Colonic mucosa (tissue), 4 donors: Measurements from ENCODE around the gene ADAMTS1. TPM values are rescaled to one million over a fixed set of nuclear protein-coding genes. Genes with fewer than 3 reads are reported as not detected.

Experiments
- DNase-seq: peaks from one replicate; pipeline ENCODE4 v3.0.0-alpha.2; 2020
- H3K27ac ChIP-seq: fragments of 200-600 bp; one replicate; pipeline ENCODE4 v1.8.0; 2021
- H3K27me3 ChIP-seq: fragments of 200-600 bp; one replicate; pipeline ENCODE4 v1.8.0; 2021
- H3K36me3 ChIP-seq: fragments of 200-600 bp; one replicate; pipeline ENCODE4 v1.8.0; 2021
- H3K4me1 ChIP-seq: fragments of 200-600 bp; one replicate; pipeline ENCODE4 v1.8.0; 2021; ENCODE audit warnings: mild to moderate bottlenecking
- H3K4me3 ChIP-seq: fragments of 200-600 bp; one replicate; pipeline ENCODE4 v1.8.0; 2021
- H3K9ac ChIP-seq, 2 donors: one replicate each; pipeline ENCODE4 v1.7.0; 2013; ENCODE audit warnings: control low read depth in 2 of 2, low read depth in 2 of 2, low read length in 2 of 2
- H3K9me3 ChIP-seq: fragments of 200-600 bp; one replicate; pipeline ENCODE4 v1.8.0; 2021
- intact Hi-C: fragments of 100-400 bp; cut with DNase I; formaldehyde crosslinking; loops from one replicate; pipeline ENCODE4 v1.14.1; 2022
- total RNA-seq, 2 donors: library from RNA; stranded (reverse); fragmentation: NEBNext Ultra II Directional in 1 of 2; extraction: Animal tissue kit (Norgen Biotek cat#: 25700) in 1 of 2; gene quantifications; one replicate each; pipeline ENCODE4 v1.2.1, GENCODE V29; 2021
- TF ChIP-seq, protein P1 (sequence below): fragments of 200-600 bp; IDR thresholded peaks from one replicate; pipeline ENCODE4 v1.8.0; 2022; ENCODE audit warnings: antibody characterized with exemption, mild to moderate bottlenecking
- donor health status: healthy.
- donor health status: DM: no; HTN: no; CAD: no.
- donor health status: DM: no; HTN: no; CAD: no.

Gene ADAMTS1
- total RNA-seq, 2 donors from 2014 or later = 12.5 to 26.8 TPM

DNA sequence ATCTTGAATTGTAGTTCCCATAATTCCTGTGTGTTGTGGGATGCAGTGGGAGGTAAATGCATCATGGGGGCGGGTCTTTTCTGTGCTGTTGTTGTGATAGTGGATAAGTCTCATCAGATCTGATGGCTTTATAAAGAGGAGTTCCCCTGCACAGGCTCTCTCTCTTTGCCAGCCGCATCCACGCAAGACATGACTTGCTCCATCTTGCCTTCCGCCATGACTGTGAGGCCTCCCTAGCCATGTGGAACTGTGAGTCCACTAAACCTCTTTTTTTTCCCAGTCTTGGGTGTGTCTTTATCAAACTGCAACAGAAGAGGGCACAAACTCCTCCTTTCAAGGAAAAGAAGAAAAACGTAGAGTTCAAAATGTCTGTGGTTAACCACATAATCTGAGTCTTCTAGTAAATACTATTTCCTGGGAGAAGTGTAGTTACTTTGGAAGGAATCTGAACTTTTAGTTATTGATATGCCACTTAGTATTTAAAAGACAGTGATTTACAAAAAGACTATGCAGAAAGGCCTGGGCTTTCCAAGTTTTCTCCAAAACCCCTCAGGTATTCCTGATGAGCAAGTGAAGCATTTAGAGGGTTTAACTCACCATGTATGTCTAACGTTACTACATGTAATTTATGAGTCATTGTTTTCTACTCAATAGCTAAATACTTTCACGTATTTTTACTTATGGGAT, 10.0 kb downstream of the ADAMTS1 start:
- Histone ChIP-seq H3K27me3 (no peaks in the 10 kb centered on the region), H3K4me1 (no peaks in the 10 kb centered on the region), H3K9ac (no peak overlapping the region), H3K4me3 (no peak overlapping the region), H3K9me3 (no peaks in the 10 kb centered on the region), H3K27ac (no peak overlapping the region), H3K36me3 (no peaks in the 10 kb centered on the region)
- DNase-seq = no peak
- TF ChIP-seq, protein P1, sequence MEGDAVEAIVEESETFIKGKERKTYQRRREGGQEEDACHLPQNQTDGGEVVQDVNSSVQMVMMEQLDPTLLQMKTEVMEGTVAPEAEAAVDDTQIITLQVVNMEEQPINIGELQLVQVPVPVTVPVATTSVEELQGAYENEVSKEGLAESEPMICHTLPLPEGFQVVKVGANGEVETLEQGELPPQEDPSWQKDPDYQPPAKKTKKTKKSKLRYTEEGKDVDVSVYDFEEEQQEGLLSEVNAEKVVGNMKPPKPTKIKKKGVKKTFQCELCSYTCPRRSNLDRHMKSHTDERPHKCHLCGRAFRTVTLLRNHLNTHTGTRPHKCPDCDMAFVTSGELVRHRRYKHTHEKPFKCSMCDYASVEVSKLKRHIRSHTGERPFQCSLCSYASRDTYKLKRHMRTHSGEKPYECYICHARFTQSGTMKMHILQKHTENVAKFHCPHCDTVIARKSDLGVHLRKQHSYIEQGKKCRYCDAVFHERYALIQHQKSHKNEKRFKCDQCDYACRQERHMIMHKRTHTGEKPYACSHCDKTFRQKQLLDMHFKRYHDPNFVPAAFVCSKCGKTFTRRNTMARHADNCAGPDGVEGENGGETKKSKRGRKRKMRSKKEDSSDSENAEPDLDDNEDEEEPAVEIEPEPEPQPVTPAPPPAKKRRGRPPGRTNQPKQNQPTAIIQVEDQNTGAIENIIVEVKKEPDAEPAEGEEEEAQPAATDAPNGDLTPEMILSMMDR = no peak
- intact Hi-C loops = no loop called here

DNA sequence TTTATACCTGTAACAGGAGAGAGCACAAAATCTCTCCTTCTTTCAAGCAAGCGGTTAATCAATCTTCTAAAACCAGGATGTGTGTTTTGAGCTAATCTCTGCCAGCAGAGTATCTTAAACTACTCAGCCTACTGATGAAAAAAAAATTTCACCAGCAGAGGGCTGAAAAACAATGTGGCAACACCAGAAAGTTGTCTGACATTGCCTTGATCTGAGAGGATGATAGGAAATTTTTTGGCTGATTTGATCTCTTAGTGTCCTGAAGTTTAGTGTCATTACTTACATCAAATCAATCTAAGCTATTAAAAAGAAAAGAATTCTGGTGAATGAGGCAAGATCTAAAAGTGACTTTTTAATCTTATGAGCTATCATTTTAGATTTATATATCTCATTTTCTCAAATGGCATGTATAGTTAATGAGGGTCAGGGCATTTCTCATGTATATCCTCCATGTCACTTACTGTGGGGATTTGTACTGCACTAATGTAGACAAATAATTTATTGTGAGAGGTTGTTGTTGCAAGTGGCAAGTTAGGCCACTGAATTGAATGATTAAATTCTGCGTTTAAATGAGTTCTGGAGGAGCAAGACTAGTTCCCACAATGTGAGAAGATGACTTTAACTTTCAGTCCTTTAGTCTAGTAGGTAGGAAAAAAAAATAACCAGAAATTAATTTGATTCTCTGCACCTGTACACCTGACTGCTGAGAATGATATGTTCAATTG, 10.9 kb downstream of the ADAMTS1 start:
- DNase-seq = no peak
- Histone ChIP-seq H3K27ac (no peak overlapping the region), H3K9me3 (no peaks in the 10 kb centered on the region), H3K9ac (no peak overlapping the region), H3K4me3 (no peak overlapping the region), H3K27me3 (no peaks in the 10 kb centered on the region), H3K36me3 (no peaks in the 10 kb centered on the region), H3K4me1 (no peaks in the 10 kb centered on the region)
- intact Hi-C loops = no loop called here
- TF ChIP-seq, protein P1 = no peak

DNA sequence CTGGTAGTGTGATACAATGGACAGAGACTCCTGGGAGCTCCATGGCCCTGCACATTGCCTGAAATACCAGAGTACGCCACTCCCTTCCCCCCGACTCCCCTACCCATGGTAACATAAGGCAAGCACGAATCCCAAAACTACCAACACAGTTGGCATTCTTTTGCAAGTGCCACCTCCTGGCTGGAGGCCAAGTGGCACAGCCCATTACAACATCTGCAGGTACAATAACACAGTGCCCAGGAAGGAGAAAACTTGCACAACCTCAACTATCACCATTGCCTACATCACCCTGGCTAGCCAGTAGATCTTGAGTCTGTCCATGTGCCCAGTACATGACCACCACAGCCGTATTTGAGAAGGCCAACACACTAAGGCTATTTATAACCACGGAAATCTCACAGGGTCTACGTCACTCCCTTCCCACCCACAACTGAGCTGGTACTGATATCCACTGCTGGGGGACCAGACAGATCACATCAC, 11.7 kb downstream of the ADAMTS1 start:
- H3K9me3 ChIP-seq = no peaks in the 10 kb centered on the region
- intact Hi-C loops = no loop called here
- TF ChIP-seq, protein P1 = no peak
- H3K4me3 ChIP-seq = no peak overlapping the region
- H3K36me3 ChIP-seq = no peaks in the 10 kb centered on the region
- H3K27me3 ChIP-seq = no peaks in the 10 kb centered on the region
- DNase-seq = no peak
- H3K27ac ChIP-seq = no peak overlapping the region
- H3K9ac ChIP-seq = peak overlapping the region in 1 of 2 donors; percentile 19
- H3K4me1 ChIP-seq = no peaks in the 10 kb centered on the region

DNA sequence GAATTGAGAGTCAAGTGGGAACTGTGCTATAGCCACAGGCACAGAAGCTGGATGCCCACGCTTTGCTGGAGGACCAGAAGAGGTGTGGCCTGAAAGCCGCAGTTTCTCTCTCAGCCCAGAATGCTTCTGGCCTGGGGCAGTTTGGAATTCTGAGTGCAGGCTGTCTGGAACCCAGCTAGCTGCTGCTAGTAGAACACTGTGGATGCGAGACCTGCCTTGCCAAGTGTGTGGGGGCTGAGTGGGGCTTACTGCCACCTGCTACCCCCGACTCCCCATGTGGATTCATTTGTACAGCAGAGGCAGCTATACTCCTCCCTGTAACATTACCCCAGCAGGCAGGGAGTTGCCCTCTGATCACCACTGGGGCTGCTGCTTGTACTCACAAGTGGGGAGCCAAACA, 12.2 kb downstream of the ADAMTS1 start:
- Histone ChIP-seq H3K27me3 (no peaks in the 10 kb centered on the region), H3K4me1 (no peaks in the 10 kb centered on the region), H3K27ac (no peak overlapping the region), H3K36me3 (no peaks in the 10 kb centered on the region), H3K9ac (peak overlapping the region in 1 of 2 donors; percentile 19), H3K9me3 (no peaks in the 10 kb centered on the region), H3K4me3 (no peak overlapping the region)
- no peak for DNase-seq
- TF ChIP-seq, protein P1 = no peak
- intact Hi-C loops = no loop called here

- no peak overlapping the region for H3K4me3 ChIP-seq
- intact Hi-C loops = no loop called here
- TF ChIP-seq, protein P1 = no peak
- no peak for DNase-seq
- no peaks in the 10 kb centered on the region for H3K9me3 ChIP-seq
- no peaks in the 10 kb centered on the region for H3K27me3 ChIP-seq
- H3K36me3 ChIP-seq = no peaks in the 10 kb centered on the region
- H3K4me1 ChIP-seq = no peaks in the 10 kb centered on the region
- H3K27ac ChIP-seq = no peak overlapping the region
- no peak overlapping the region for H3K9ac ChIP-seq
Observed at GRCh38 chr21:26832546-26832945, 12.7 kb downstream of the ADAMTS1 start.
